Osteocyte (in vitro differentiated cells): ENCODE results near the gene DHRS12. TPM values are rescaled to one million over a fixed set of nuclear protein-coding genes. Genes with fewer than 3 reads are reported as not detected.

Experiments
- DNase-seq: peaks from one replicate; pipeline ENCODE4 v3.0.0; 2021; ENCODE audit warnings: mixed read lengths; ENCODE audit not compliant: unreplicated experiment; ENCODE audit errors: extremely low spot score
- H3K27ac Mint-ChIP-seq: one replicate; pipeline ENCODE4 v1.8.0; 2021; ENCODE audit warnings: mild to moderate bottlenecking, mixed read lengths; ENCODE audit not compliant: unreplicated experiment
- H3K27me3 Mint-ChIP-seq: one replicate; pipeline ENCODE4 v1.8.0; 2021; ENCODE audit warnings: mixed read lengths; ENCODE audit not compliant: unreplicated experiment
- H3K36me3 Mint-ChIP-seq: one replicate; pipeline ENCODE4 v1.8.0; 2021; ENCODE audit warnings: mixed read lengths; ENCODE audit not compliant: unreplicated experiment
- H3K4me1 Mint-ChIP-seq: one replicate; pipeline ENCODE4 v1.8.0; 2021; ENCODE audit warnings: mixed read lengths; ENCODE audit not compliant: unreplicated experiment
- H3K4me3 Mint-ChIP-seq: one replicate; pipeline ENCODE4 v1.8.0; 2021; ENCODE audit warnings: mild to moderate bottlenecking, moderate library complexity, mixed read lengths; ENCODE audit not compliant: unreplicated experiment
- H3K9me3 Mint-ChIP-seq: one replicate; pipeline ENCODE4 v1.8.0; 2021; ENCODE audit warnings: mixed read lengths; ENCODE audit not compliant: unreplicated experiment
- CTCF ChIP-seq: fragments of 200-600 bp; sonication (generic); IDR thresholded peaks from 2 replicates; pipeline ENCODE4 v1.5.0; 2021; ENCODE audit warnings: antibody characterized with exemption, mild to moderate bottlenecking, moderate library complexity
- total RNA-seq: library from RNA; stranded (reverse); gene quantifications from 2 replicates; pipeline ENCODE4 v1.2.1, GENCODE V29; 2021

DHRS12 gene
- total RNA-seq, 1 donor from 2014 or later, result 9.2 TPM

GRCh38 chr13:51818276-51818675 is 14.3 kb upstream of the DHRS12 start:
- peaks cover 46% of the 10 kb centered on the region for H3K27me3 Mint-ChIP-seq
- H3K9me3 Mint-ChIP-seq, result no peaks in the 10 kb centered on the region
- H3K4me1 Mint-ChIP-seq, result peaks cover 8% of the 10 kb centered on the region
- no peak for DNase-seq
- H3K4me3 Mint-ChIP-seq, result no peak overlapping the region
- no peak for TF ChIP-seq CTCF
- H3K36me3 Mint-ChIP-seq, result no peaks in the 10 kb centered on the region
- no peak overlapping the region for H3K27ac Mint-ChIP-seq

GRCh38 chr13:51817717-51818116 is 13.8 kb upstream of the DHRS12 start:
- H3K27me3 Mint-ChIP-seq, result peaks cover 45% of the 10 kb centered on the region
- H3K27ac Mint-ChIP-seq, result no peak overlapping the region
- peaks cover 8% of the 10 kb centered on the region for H3K4me1 Mint-ChIP-seq
- H3K9me3 Mint-ChIP-seq, result no peaks in the 10 kb centered on the region
- H3K4me3 Mint-ChIP-seq, result no peak overlapping the region
- H3K36me3 Mint-ChIP-seq, result no peaks in the 10 kb centered on the region
- no peak for TF ChIP-seq CTCF
- no peak for DNase-seq

- TF ChIP-seq CTCF, result no peak
- peaks cover 8% of the 10 kb centered on the region for H3K4me1 Mint-ChIP-seq
- no peaks in the 10 kb centered on the region for H3K36me3 Mint-ChIP-seq
- peaks cover 42% of the 10 kb centered on the region for H3K27me3 Mint-ChIP-seq
- no peak for DNase-seq
- no peak overlapping the region for H3K27ac Mint-ChIP-seq
- no peaks in the 10 kb centered on the region for H3K9me3 Mint-ChIP-seq
- H3K4me3 Mint-ChIP-seq, result no peak overlapping the region
These were observed 12.8 kb upstream of the DHRS12 start for GRCh38 chr13:51816604-51817249.

GRCh38 chr13:51815848-51816247 is 11.9 kb upstream of the DHRS12 start:
- no peak for DNase-seq
- no peak for TF ChIP-seq CTCF
- H3K27ac Mint-ChIP-seq, result no peak overlapping the region
- H3K27me3 Mint-ChIP-seq, result peaks cover 37% of the 10 kb centered on the region
- H3K4me3 Mint-ChIP-seq, result no peak overlapping the region
- peaks cover 8% of the 10 kb centered on the region for H3K4me1 Mint-ChIP-seq
- H3K36me3 Mint-ChIP-seq, result no peaks in the 10 kb centered on the region
- no peaks in the 10 kb centered on the region for H3K9me3 Mint-ChIP-seq

- H3K4me3 Mint-ChIP-seq, result peak overlapping the region; percentile 55
- no peaks in the 10 kb centered on the region for H3K9me3 Mint-ChIP-seq
- peak; percentile 84 for TF ChIP-seq CTCF
- H3K27ac Mint-ChIP-seq, result no peak overlapping the region
- H3K4me1 Mint-ChIP-seq, result peaks cover 8% of the 10 kb centered on the region
- no peaks in the 10 kb centered on the region for H3K36me3 Mint-ChIP-seq
- peaks cover 32% of the 10 kb centered on the region for H3K27me3 Mint-ChIP-seq
- no peak for DNase-seq
These were observed 11.1 kb upstream of the DHRS12 start for GRCh38 chr13:51814825-51815650.
